Mononuclear cell (primary cell): ENCODE results near the gene BCKDHB. TPM values are rescaled to one million over a fixed set of nuclear protein-coding genes. Genes with fewer than 3 reads are reported as not detected.

Source experiments
- H3K27me3 ChIP-seq: 2 replicates; pipeline ENCODE4 v1.6.0; 2011; ENCODE audit warnings: low read length, control low read depth; ENCODE audit not compliant: insufficient read depth
- H3K4me1 ChIP-seq: 2 replicates; pipeline ENCODE4 v1.5.1; 2011; ENCODE audit warnings: mild to moderate bottlenecking, low read length, control low read depth; ENCODE audit not compliant: insufficient read depth
- H3K4me3 ChIP-seq: 2 replicates; pipeline ENCODE4 v1.5.1; 2011; ENCODE audit warnings: mild to moderate bottlenecking, low read length, moderate library complexity
- H3K9me3 ChIP-seq: 2 replicates; pipeline ENCODE4 v1.5.1; 2011; ENCODE audit warnings: low read depth, mild to moderate bottlenecking, control low read depth, low read length
- total RNA-seq: library from RNA; depleted of rRNA; stranded (reverse); fragments of >200 nt; gene quantifications from one replicate; pipeline ENCODE4 v1.2.3, GENCODE V29; 2012

BCKDHB gene
- total RNA-seq, 1 donor, result 6.2 TPM

- Histone ChIP-seq H3K4me3 (no peak overlapping the region), H3K9me3 (no peaks in the 10 kb centered on the region), H3K27me3 (no peaks in the 10 kb centered on the region), H3K4me1 (no peaks in the 10 kb centered on the region)
These were observed 66.9 kb downstream of the BCKDHB start for GRCh38 chr6:80173411-80173810.

- Histone ChIP-seq H3K4me3 (no peak overlapping the region), H3K9me3 (no peaks in the 10 kb centered on the region), H3K4me1 (no peaks in the 10 kb centered on the region)
These were observed 68.6 kb downstream of the BCKDHB start for GRCh38 chr6:80174900-80175572.

GRCh38 chr6:80179695-80180094, 73.2 kb downstream of the BCKDHB start:
- H3K4me1 ChIP-seq, result no peaks in the 10 kb centered on the region
- H3K27me3 ChIP-seq, result no peaks in the 10 kb centered on the region
- no peaks in the 10 kb centered on the region for H3K9me3 ChIP-seq
- no peak overlapping the region for H3K4me3 ChIP-seq

More at GRCh38 chr6:80174900-80175572, 68.6 kb downstream of the BCKDHB start:
- no peaks in the 10 kb centered on the region for H3K27me3 ChIP-seq

GRCh38 chr6:80181352-80182081, 75.0 kb downstream of the BCKDHB start:
- H3K4me3 ChIP-seq, result no peak overlapping the region
- H3K4me1 ChIP-seq, result no peaks in the 10 kb centered on the region
- H3K27me3 ChIP-seq, result no peaks in the 10 kb centered on the region
- H3K9me3 ChIP-seq, result no peaks in the 10 kb centered on the region

- no peaks in the 10 kb centered on the region for H3K4me1 ChIP-seq
- H3K9me3 ChIP-seq, result no peaks in the 10 kb centered on the region
- no peaks in the 10 kb centered on the region for H3K27me3 ChIP-seq
- H3K4me3 ChIP-seq, result no peak overlapping the region
These were observed 75.8 kb downstream of the BCKDHB start for GRCh38 chr6:80182308-80182707.

- no peaks in the 10 kb centered on the region for H3K9me3 ChIP-seq
- no peaks in the 10 kb centered on the region for H3K4me1 ChIP-seq
- H3K4me3 ChIP-seq, result no peak overlapping the region
- H3K27me3 ChIP-seq, result no peaks in the 10 kb centered on the region
These were observed 76.7 kb downstream of the BCKDHB start for GRCh38 chr6:80183019-80183795.

DNA sequence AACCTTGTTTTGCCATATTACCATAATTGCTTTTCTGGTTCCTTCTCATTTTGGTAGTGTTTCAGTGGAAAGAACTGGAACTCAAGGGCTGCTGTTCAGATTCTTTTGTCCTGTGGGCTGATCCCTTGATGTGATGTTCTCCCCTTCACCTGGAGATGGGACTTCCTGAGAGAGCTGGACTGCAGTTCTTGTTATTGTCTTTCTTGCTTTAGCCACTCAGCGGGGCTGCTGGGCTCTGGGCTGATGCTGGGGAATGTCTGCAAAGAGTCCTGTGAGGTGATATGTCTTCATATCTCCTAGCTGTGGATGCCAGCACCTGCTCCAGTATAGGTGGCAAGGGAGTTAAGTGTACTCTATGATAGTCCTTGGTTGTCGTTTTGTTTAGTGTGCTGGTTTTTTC, 79.0 kb downstream of the BCKDHB start:
- H3K27me3 ChIP-seq, result no peaks in the 10 kb centered on the region
- H3K9me3 ChIP-seq, result no peaks in the 10 kb centered on the region
- no peaks in the 10 kb centered on the region for H3K4me1 ChIP-seq
- H3K4me3 ChIP-seq, result no peak overlapping the region

DNA sequence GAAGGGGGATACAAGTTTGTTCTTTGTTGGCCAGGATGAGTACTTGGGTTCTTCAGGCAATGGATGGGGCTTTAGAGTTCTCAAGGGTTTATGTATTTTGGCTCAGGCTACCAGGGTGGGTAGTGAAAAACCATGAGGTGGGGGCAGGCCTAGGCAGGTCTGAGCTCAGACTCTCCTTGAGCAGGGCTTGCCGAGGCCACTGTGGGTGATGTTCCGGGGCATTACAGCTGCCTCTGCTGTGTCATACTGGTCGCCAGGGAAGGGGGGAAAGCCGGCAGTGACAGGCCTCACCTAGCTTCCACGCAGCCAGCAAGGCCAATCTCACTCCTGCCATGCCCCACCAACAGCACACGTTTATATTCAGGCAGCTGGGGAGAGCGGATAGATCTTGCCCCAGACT, 79.6 kb downstream of the BCKDHB start:
- Histone ChIP-seq H3K9me3 (no peaks in the 10 kb centered on the region), H3K4me1 (no peaks in the 10 kb centered on the region), H3K27me3 (no peaks in the 10 kb centered on the region), H3K4me3 (no peak overlapping the region)

- H3K27me3 ChIP-seq, result no peaks in the 10 kb centered on the region
- H3K9me3 ChIP-seq, result no peaks in the 10 kb centered on the region
- H3K4me1 ChIP-seq, result no peaks in the 10 kb centered on the region
- no peak overlapping the region for H3K4me3 ChIP-seq
These were observed 90.4 kb downstream of the BCKDHB start for GRCh38 chr6:80196906-80197305.

GRCh38 chr6:80197474-80197873, 91.0 kb downstream of the BCKDHB start:
- Histone ChIP-seq H3K4me1 (no peaks in the 10 kb centered on the region), H3K27me3 (no peaks in the 10 kb centered on the region), H3K9me3 (no peaks in the 10 kb centered on the region), H3K4me3 (no peak overlapping the region)

DNA sequence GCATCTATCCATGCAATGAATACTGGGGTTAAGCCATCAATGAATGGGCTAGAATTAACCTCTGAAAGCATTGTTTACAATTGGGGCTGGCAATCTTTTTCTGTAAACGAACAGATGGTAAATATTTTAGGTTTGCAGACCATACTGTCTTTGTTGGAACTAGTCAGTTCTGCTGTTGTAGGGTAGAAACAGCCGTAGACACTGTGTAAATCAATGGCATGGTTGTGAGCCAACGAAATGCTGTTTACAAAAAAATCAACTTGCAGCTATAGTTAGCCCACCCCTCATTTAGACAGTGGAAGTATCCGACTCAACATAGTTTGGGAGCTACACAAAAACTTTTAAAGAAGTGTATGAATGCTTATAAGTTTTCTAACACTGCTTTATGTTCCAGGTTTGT, 91.5 kb downstream of the BCKDHB start:
- Histone ChIP-seq H3K4me1 (no peaks in the 10 kb centered on the region), H3K27me3 (no peaks in the 10 kb centered on the region)

DNA sequence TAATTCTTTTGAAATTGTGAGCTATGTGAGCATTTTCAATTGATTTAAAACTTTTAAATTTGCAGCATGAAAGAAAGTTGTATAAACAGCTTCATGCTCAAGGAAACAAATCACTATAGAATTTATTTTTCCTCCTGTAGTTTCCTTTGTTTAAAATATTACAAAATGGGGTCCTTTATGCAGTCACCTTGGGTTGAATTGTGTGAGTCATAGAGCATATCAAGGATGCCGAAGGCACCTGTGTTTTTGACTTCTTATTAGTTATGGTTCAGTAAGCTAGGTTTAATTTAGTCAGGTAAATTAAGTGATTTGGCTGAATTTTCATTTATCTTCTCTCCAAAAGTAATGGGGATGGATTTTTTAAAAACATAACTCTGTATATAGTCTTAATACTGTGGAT, 96.8 kb downstream of the BCKDHB start:
- Histone ChIP-seq H3K4me3 (no peak overlapping the region), H3K9me3 (no peaks in the 10 kb centered on the region), H3K27me3 (no peaks in the 10 kb centered on the region), H3K4me1 (no peaks in the 10 kb centered on the region)

More for the DNA sequence above, 91.5 kb downstream of the BCKDHB start:
- Histone ChIP-seq H3K4me3 (no peak overlapping the region), H3K9me3 (no peaks in the 10 kb centered on the region)

DNA sequence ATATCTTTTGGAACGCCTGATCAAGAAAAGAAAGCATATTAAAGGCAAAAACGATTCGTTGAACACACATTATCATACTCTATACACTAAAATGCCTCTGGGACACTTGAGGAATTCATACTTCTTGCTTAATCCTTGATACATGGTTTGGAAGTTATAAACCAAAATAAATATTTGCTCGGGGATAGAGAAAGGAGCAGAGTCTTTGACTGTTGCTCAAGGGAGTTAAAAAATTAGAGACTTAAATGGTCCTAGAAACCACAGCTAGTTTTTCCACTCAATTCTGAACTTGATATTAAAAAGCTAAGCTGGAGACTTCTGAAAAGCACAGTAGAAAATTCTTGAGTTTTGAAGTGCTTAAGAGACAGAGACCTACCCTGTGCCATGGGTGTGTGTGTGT, 98.9 kb downstream of the BCKDHB start:
- Histone ChIP-seq H3K9me3 (no peaks in the 10 kb centered on the region), H3K4me3 (no peak overlapping the region), H3K4me1 (no peaks in the 10 kb centered on the region), H3K27me3 (no peaks in the 10 kb centered on the region)

DNA sequence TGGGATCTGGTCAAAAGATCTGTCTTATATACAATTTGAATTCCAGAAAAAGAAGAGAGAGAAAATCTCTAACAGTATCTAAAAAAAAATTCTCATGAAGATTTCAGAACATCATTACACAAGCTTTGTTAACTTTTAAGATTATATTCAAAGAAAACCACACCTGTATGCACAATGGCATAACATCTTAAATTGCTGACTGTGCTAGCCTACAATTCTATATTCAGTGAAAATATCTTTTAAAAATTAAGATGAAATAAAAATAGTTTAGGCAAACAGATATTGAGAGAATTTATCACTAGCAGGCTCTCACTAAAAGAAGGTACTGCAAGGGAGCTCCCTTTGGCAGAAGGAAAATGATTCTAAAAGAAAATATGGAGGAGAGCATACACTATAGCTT, 100.3 kb downstream of the BCKDHB start:
- Histone ChIP-seq H3K27me3 (no peaks in the 10 kb centered on the region), H3K9me3 (no peaks in the 10 kb centered on the region), H3K4me3 (no peak overlapping the region), H3K4me1 (no peaks in the 10 kb centered on the region)

DNA sequence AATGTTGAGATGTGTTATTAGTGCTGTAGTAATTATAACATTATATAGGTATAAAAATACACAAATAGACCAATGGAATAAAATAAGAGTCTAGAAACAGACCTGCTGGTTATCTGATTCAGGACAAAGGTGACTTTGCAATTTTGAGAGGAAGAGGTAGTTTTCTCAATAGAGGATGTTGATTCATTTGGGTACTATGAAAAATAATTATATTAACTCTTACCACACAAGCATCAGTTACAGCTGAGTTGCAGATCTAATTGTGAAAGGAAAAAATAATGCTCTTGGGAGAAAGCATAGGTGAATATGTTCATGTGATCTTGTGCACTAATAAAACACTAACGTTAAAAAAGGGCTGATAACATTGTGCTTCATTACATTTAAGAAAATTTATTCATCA, 103.0 kb downstream of the BCKDHB start:
- Histone ChIP-seq H3K9me3 (no peaks in the 10 kb centered on the region), H3K27me3 (no peaks in the 10 kb centered on the region), H3K4me3 (no peak overlapping the region), H3K4me1 (no peaks in the 10 kb centered on the region)
